Measurements from ENCODE around the gene MLPH.
A peak's percentile ranks its signal among the peaks of the same experiment; 100 is the strongest.

MLPH gene

DNA sequence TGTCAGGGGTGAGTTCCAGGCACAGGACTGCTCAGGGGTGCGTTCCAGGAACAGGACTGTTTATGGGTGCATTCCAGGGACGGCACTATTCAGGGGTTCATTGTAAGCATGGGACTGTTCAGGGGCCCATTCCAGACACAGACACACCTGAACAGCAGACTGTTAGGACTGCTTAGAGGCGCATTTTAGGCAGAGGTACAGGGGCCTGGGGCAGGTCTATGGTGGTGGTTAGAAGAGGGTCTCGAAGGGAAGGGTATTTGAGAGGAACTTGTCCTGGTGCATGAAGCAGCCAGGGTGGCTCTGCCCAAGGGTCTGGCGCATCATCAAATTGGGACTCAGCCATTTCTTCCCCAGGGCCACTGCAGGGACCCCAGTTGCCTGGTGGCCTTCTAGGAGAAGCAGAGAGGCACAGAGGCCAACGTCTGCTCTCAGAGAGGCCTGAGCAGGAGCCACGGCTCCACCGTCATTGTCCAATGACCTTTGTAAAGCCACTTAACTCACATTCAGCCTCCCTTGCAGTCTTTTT lies 14.8 kb upstream of the MLPH start:
- Histone ChIP-seq H3K4ac (ENCODE audit: low read depth in 1 of 2, low read length in 2 of 2) (peak overlapping the region; percentile 83 to 98), H4K91ac (ENCODE audit: low read length) (peak overlapping the region; percentile 100), H4K8ac (ENCODE audit: low read length) (peak overlapping the region; percentile 92), H3K9me3 (ENCODE audit: control insufficient read depth, low read length) (no peaks in the 10 kb centered on the region), H3K36me3 (ENCODE audit: control insufficient read depth in 1 of 2, insufficient read depth in 2 of 2, low read depth in 1 of 2, low read length in 2 of 2) (no peaks in the 10 kb centered on the region), H3K79me1 (replicated peaks; ENCODE audit: low read length, poor library complexity, severe bottlenecking) (no peaks in the 10 kb centered on the region), H2BK12ac (ENCODE audit: low read length in 2 of 2) (peak overlapping the region; percentile 99 to 100), H3K18ac (ENCODE audit: low read depth in 1 of 2, low read length in 2 of 2) (peak overlapping the region; percentile 61 to 88), H3K9ac (ENCODE audit: low read length) (no peak overlapping the region), H3K4me3 (ENCODE audit: insufficient read depth in 1 of 2, low read depth in 1 of 2, low read length in 2 of 2) (no peak overlapping the region), H2BK5ac (ENCODE audit: low read depth, low read length, poor library complexity, severe bottlenecking) (no peak overlapping the region), H3K27me3 (ENCODE audit: control insufficient read depth in 1 of 2, insufficient read depth in 1 of 2, low read length in 2 of 2) (no peaks in the 10 kb centered on the region), H3K27ac (ENCODE audit: low read length, poor library complexity, severe bottlenecking) (no peak overlapping the region), H3K23ac (ENCODE audit: low read length in 2 of 2) (no peak overlapping the region), H3K4me2 (ENCODE audit: low read length, poor library complexity, severe bottlenecking) (no peak overlapping the region), H2BK120ac (ENCODE audit: low read depth, low read length) (peak overlapping the region; percentile 77), H3K14ac (ENCODE audit: low read length in 2 of 2) (peak overlapping the region in 1 of 2 experiments; percentile 96), H2AFZ (ENCODE audit: low read depth, low read length) (peak overlapping the region; percentile 5), H2AK5ac (ENCODE audit: low read length, severe bottlenecking) (peak overlapping the region; percentile 89), H2BK15ac (ENCODE audit: low read depth, poor library complexity, severe bottlenecking) (peak overlapping the region; percentile 83), H3K4me1 (ENCODE audit: control insufficient read depth, insufficient read depth, low read depth, low read length) (peaks cover 34% of the 10 kb centered on the region)
- no peak for DNase-seq
- WGBS, result 97% methylated on average over 6 of the region's 8 CpGs

DNA sequence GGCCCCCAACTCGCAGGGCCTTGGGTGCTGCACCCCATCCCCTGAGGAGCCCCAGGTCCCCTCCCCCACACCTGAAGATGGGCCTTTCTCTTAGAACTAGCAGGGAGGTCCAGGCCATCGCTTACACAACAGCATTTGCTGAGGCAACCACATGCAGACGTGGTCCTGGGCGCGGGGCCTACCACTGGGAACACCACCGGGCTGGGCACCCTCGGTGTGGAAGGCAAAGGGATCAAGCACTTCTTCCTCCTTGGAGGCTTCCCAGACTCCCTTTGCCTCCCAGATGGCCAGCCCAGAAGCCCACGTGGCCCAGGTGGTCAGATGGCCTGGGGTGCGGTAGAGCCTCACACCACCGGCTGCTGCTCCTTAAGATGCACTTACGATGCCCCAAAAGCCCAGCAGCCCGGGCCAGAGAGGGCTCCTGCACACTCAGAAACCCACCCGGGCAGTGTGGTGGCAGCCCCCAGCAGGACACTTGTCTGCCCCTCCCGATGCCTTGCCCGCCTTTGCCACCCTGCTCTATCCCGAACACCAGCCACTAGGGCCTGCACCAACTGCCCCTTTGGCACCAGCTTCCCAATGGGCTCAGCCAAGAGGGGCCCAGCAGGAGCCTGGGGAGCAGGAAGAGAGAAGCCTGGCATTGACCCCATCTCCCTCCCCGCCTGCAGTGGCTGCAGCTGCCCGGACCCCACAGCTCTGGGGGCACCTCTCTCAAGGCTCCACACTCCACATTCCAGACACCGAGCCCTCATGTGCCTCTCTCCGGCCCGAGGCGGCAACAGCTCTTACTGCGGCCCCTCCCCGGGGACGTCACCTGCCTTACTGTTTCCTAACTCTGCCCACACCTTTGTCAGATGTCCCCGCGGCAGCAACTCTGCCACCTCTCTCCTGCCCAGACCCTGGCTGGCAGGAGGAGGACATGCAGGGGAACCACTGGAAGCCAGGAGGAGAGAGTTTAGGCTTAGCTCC lies 13.9 kb upstream of the MLPH start:
- H3K27ac ChIP-seq (ENCODE audit: low read length, poor library complexity, severe bottlenecking), result peak overlapping the region; percentile 77
- H3K4me1 ChIP-seq (ENCODE audit: control insufficient read depth, insufficient read depth, low read depth, low read length), result peaks cover 34% of the 10 kb centered on the region
- H3K4ac ChIP-seq (ENCODE audit: low read depth in 1 of 2, low read length in 2 of 2), result peak overlapping the region; percentile 98 to 100
- no peak overlapping the region for H2AFZ ChIP-seq (ENCODE audit: low read depth, low read length)
- no peaks in the 10 kb centered on the region for H3K36me3 ChIP-seq (ENCODE audit: control insufficient read depth in 1 of 2, insufficient read depth in 2 of 2, low read depth in 1 of 2, low read length in 2 of 2)
- no peak for DNase-seq
- H2BK15ac ChIP-seq (ENCODE audit: low read depth, poor library complexity, severe bottlenecking), result peak overlapping the region; percentile 91
- no peaks in the 10 kb centered on the region for H3K9me3 ChIP-seq (ENCODE audit: control insufficient read depth, low read length)
- H4K91ac ChIP-seq (ENCODE audit: low read length), result peak overlapping the region; percentile 100
- peak overlapping the region; percentile 99 for H4K8ac ChIP-seq (ENCODE audit: low read length)
- peak overlapping the region; percentile 61 to 95 for H3K18ac ChIP-seq (ENCODE audit: low read depth in 1 of 2, low read length in 2 of 2)
- H3K23ac ChIP-seq (ENCODE audit: low read length in 2 of 2), result no peak overlapping the region
- WGBS, result 97% methylated on average over 27 of the region's 27 CpGs
- H3K27me3 ChIP-seq (ENCODE audit: control insufficient read depth in 1 of 2, insufficient read depth in 1 of 2, low read length in 2 of 2), result no peaks in the 10 kb centered on the region
- peak overlapping the region in 1 of 2 experiments; percentile 97 for H3K14ac ChIP-seq (ENCODE audit: low read length in 2 of 2)
- H2AK5ac ChIP-seq (ENCODE audit: low read length, severe bottlenecking), result peak overlapping the region; percentile 81
- H3K9ac ChIP-seq (ENCODE audit: low read length), result peak overlapping the region; percentile 93
- H2BK5ac ChIP-seq (ENCODE audit: low read depth, low read length, poor library complexity, severe bottlenecking), result no peak overlapping the region
- H2BK12ac ChIP-seq (ENCODE audit: low read length in 2 of 2), result peak overlapping the region; percentile 99 to 100
- H3K79me1 ChIP-seq (replicated peaks; ENCODE audit: low read length, poor library complexity, severe bottlenecking), result no peaks in the 10 kb centered on the region
- peak overlapping the region; percentile 99 for H2BK120ac ChIP-seq (ENCODE audit: low read depth, low read length)
- no peak overlapping the region for H3K4me3 ChIP-seq (ENCODE audit: insufficient read depth in 1 of 2, low read depth in 1 of 2, low read length in 2 of 2)
- no peak overlapping the region for H3K4me2 ChIP-seq (ENCODE audit: low read length, poor library complexity, severe bottlenecking)

DNA sequence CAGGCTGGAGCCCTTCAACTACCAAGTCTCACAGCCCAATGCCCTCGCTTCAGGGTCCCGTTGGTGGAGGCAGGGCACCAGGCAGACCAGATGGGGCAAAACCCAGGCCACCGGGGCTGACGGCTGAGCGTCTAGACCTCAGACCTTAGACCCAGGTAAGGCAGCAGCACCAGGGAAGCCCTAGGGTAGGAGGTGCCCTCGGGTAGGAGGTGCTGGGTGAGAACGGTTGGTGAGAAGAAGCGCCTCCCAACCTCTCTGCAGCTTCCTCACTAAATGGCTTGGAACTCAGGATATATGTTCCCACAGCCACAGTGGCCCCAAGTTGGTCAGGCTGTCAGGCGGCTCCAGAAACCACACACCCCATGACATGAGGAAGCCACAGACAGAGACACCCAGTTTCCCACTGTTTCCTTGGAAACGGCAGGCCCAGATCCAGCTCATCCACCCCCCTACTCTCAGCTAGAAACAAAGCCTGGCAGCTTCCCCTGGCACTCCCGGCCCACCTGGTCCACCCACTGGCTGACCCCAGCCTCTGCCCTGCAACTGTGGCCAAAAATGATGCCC lies 13.1 kb upstream of the MLPH start:
- H3K4me1 ChIP-seq (ENCODE audit: control insufficient read depth, insufficient read depth, low read depth, low read length), result peaks cover 34% of the 10 kb centered on the region
- DNase-seq, result peak; percentile 92
- H3K4me3 ChIP-seq (ENCODE audit: insufficient read depth in 1 of 2, low read depth in 1 of 2, low read length in 2 of 2), result peak overlapping the region in 1 of 2 experiments; percentile 87
- H2AFZ ChIP-seq (ENCODE audit: low read depth, low read length), result no peak overlapping the region
- no peaks in the 10 kb centered on the region for H3K36me3 ChIP-seq (ENCODE audit: control insufficient read depth in 1 of 2, insufficient read depth in 2 of 2, low read depth in 1 of 2, low read length in 2 of 2)
- peak overlapping the region; percentile 99 for H4K8ac ChIP-seq (ENCODE audit: low read length)
- H3K9me3 ChIP-seq (ENCODE audit: control insufficient read depth, low read length), result no peaks in the 10 kb centered on the region
- H3K4ac ChIP-seq (ENCODE audit: low read depth in 1 of 2, low read length in 2 of 2), result peak overlapping the region; percentile 98 to 100
- H3K4me2 ChIP-seq (ENCODE audit: low read length, poor library complexity, severe bottlenecking), result peak overlapping the region; percentile 44
- peak overlapping the region; percentile 93 for H3K9ac ChIP-seq (ENCODE audit: low read length)
- peak overlapping the region; percentile 6 for H2AK5ac ChIP-seq (ENCODE audit: low read length, severe bottlenecking)
- 94% methylated on average over 8 of the region's 11 CpGs for WGBS
- H2BK5ac ChIP-seq (ENCODE audit: low read depth, low read length, poor library complexity, severe bottlenecking), result peak overlapping the region; percentile 68
- H3K27ac ChIP-seq (ENCODE audit: low read length, poor library complexity, severe bottlenecking), result peak overlapping the region; percentile 77
- H3K18ac ChIP-seq (ENCODE audit: low read depth in 1 of 2, low read length in 2 of 2), result peak overlapping the region; percentile 61 to 95
- H2BK15ac ChIP-seq (ENCODE audit: low read depth, poor library complexity, severe bottlenecking), result peak overlapping the region; percentile 91
- H3K79me1 ChIP-seq (replicated peaks; ENCODE audit: low read length, poor library complexity, severe bottlenecking), result no peaks in the 10 kb centered on the region
- peak overlapping the region; percentile 100 for H4K91ac ChIP-seq (ENCODE audit: low read length)
- H2BK120ac ChIP-seq (ENCODE audit: low read depth, low read length), result peak overlapping the region; percentile 99
- no peaks in the 10 kb centered on the region for H3K27me3 ChIP-seq (ENCODE audit: control insufficient read depth in 1 of 2, insufficient read depth in 1 of 2, low read length in 2 of 2)
- H2BK12ac ChIP-seq (ENCODE audit: low read length in 2 of 2), result peak overlapping the region; percentile 99 to 100
- peak overlapping the region in 1 of 2 experiments; percentile 43 for H3K23ac ChIP-seq (ENCODE audit: low read length in 2 of 2)
- peak overlapping the region in 1 of 2 experiments; percentile 97 for H3K14ac ChIP-seq (ENCODE audit: low read length in 2 of 2)
